SJCRH30 (cell line): ENCODE measurements around the gene JAK1. TPM values are rescaled to one million over a fixed set of nuclear protein-coding genes. Genes with fewer than 3 reads are reported as not detected.

Experiments
- DNase-seq, 2 experiments: peaks; one replicate each; pipeline ENCODE4 v3.0.0-alpha.2; 2015 to 2020
- H3K27ac ChIP-seq: fragments of 250-450 bp; sonication (Bioruptor Pico); 2 replicates; pipeline ENCODE4 v1.5.1; 2020; ENCODE audit warnings: mild to moderate bottlenecking, moderate library complexity
- H3K27me3 ChIP-seq: fragments of 250-450 bp; sonication (Bioruptor Pico); 2 replicates; pipeline ENCODE4 v1.5.1; 2020; ENCODE audit warnings: mild to moderate bottlenecking, moderate library complexity
- H3K36me3 ChIP-seq: fragments of 250-450 bp; sonication (Bioruptor Pico); 2 replicates; pipeline ENCODE4 v1.5.1; 2020; ENCODE audit warnings: mild to moderate bottlenecking, moderate library complexity
- H3K4me1 ChIP-seq: fragments of 250-450 bp; sonication (Bioruptor Pico); 2 replicates; pipeline ENCODE4 v1.5.1; 2020; ENCODE audit warnings: mild to moderate bottlenecking, moderate library complexity
- H3K4me3 ChIP-seq: fragments of 250-450 bp; sonication (Bioruptor Pico); 2 replicates; pipeline ENCODE4 v1.5.1; 2020; ENCODE audit warnings: mild to moderate bottlenecking, moderate library complexity
- H3K9me3 ChIP-seq: fragments of 250-450 bp; sonication (Bioruptor Pico); replicated peaks from 2 replicates; pipeline ENCODE4 v1.5.1; 2020; ENCODE audit warnings: mild to moderate bottlenecking, moderate library complexity
- total RNA-seq: library from RNA; depleted of rRNA; stranded (reverse); fragments of >200 nt; shearing (Covaris generic); gene quantifications from 2 replicates; pipeline ENCODE4 v1.2.3, GENCODE V29; 2014

The JAK1 gene
- total RNA-seq, 1 experiment from 2014 or later: 60.5 TPM

- H3K9me3 ChIP-seq: no peaks in the 10 kb centered on the region
- H3K27ac ChIP-seq: no peak overlapping the region
- peaks cover 23% of the 10 kb centered on the region for H3K4me1 ChIP-seq
Observed at GRCh38 chr1:64887689-64888217, 78.6 kb downstream of the JAK1 start.

DNA sequence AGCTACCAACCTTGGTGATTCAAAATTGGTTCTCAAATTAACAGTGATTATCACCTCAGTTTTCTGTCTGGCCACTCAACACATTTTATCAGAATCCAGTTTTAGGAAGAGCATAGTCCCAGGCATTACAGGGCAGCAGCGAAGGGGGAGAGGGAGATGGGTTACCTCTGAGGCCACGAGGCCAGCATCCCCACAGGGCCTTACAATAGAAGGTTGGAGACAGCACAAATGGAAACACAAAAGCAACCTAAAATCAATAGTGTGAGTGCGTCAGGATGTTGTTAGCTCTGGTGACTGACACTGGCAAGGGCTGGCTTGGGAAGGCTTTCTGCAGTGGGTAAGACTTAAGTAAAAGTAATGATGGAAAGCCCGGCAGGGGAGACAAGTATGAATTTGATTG, 79.5 kb downstream of the JAK1 start:
- H3K4me3 ChIP-seq: no peak overlapping the region
- peaks cover 15% of the 10 kb centered on the region for H3K4me1 ChIP-seq
- H3K36me3 ChIP-seq: no peaks in the 10 kb centered on the region
- no peak overlapping the region for H3K27ac ChIP-seq
- H3K27me3 ChIP-seq: no peaks in the 10 kb centered on the region
- DNase-seq: no peak
- H3K9me3 ChIP-seq: no peaks in the 10 kb centered on the region

More at GRCh38 chr1:64887689-64888217, 78.6 kb downstream of the JAK1 start:
- H3K27me3 ChIP-seq: no peaks in the 10 kb centered on the region
- H3K4me3 ChIP-seq: no peak overlapping the region
- H3K36me3 ChIP-seq: no peaks in the 10 kb centered on the region
- DNase-seq: no peak

DNA sequence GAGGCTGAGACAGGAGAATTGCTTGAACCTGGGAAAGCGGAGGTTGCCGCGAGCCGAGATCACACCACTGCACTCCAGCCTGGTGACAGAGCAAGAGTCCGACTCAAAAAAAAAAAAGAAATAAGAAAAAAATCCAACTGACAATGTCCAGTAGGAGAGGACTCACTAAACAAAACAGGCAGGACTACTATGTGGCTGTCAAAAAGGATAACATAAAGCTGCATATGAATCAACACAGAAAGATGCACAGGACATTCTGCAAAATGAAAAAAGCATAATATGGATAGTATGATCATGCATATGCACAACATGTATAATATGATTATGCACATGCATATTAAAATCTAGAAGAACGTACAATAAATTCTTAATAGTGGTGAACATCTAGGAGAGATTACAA, 80.7 kb downstream of the JAK1 start:
- H3K27me3 ChIP-seq: no peaks in the 10 kb centered on the region
- H3K9me3 ChIP-seq: no peaks in the 10 kb centered on the region
- H3K36me3 ChIP-seq: no peaks in the 10 kb centered on the region
- no peak for DNase-seq
- H3K4me3 ChIP-seq: no peak overlapping the region
- H3K4me1 ChIP-seq: peaks cover 10% of the 10 kb centered on the region
- no peak overlapping the region for H3K27ac ChIP-seq

GRCh38 chr1:64884261-64885040, 81.9 kb downstream of the JAK1 start:
- no peaks in the 10 kb centered on the region for H3K27me3 ChIP-seq
- no peaks in the 10 kb centered on the region for H3K9me3 ChIP-seq
- H3K4me1 ChIP-seq: peaks cover 1% of the 10 kb centered on the region
- no peak overlapping the region for H3K27ac ChIP-seq
- no peak overlapping the region for H3K4me3 ChIP-seq
- H3K36me3 ChIP-seq: no peaks in the 10 kb centered on the region
- DNase-seq: no peak

DNA sequence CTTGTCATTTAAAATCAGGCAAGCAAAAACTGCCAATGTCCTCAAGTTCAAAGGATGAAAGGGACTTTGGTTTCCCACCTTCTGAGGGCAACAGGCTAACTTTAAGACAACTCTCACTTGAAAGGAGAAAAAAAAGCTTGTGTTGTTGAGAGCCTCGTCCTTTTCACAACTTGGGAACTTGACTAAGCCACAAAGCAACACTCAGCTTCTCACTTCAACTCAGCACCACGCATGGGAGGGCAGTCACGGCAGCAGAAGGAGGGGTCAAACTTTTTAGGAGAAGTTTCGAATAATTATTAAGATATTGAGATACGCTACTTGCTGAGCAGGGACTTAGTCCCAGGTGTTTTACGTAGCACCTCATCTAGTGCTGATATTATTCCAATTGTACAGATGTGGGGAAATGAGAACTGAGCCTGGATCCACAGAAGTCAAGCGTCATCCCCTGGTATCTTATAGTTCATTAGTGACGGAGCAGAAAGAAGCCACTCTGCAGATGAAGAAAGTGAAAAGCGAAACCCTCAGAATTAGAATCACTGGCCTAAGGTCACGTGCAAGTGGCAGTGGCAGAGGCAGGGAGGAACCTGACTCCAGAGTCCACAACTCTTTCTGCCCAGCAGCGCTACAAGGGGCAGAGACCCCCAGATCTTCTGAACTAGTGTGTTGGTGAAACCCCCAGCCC, 83.6 kb downstream of the JAK1 start:
- Histone ChIP-seq H3K9me3 (no peaks in the 10 kb centered on the region), H3K36me3 (peaks cover 5% of the 10 kb centered on the region), H3K27me3 (no peaks in the 10 kb centered on the region), H3K4me1 (no peaks in the 10 kb centered on the region), H3K27ac (no peak overlapping the region), H3K4me3 (no peak overlapping the region)
- no peak for DNase-seq

DNA sequence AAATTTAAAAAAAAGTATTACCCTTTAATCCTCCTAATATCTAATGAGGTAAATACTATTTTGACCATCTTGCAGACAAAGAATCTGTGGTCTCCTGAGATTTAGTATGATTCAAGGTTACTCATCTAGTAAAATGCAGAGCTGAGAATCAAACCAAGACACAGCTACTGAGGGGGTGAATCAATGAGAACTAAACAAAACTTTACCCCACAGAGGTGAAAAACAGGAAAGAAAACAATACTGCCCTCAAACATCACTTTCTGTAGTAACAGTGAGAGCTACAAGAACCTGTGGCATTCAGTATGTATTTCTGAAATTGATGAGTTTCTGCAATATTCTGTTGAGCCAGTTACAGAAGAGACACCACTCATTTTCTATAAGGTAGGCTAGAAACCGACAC, 85.1 kb downstream of the JAK1 start:
- no peak for DNase-seq
- H3K27ac ChIP-seq: no peak overlapping the region
- H3K36me3 ChIP-seq: peaks cover 11% of the 10 kb centered on the region

DNA sequence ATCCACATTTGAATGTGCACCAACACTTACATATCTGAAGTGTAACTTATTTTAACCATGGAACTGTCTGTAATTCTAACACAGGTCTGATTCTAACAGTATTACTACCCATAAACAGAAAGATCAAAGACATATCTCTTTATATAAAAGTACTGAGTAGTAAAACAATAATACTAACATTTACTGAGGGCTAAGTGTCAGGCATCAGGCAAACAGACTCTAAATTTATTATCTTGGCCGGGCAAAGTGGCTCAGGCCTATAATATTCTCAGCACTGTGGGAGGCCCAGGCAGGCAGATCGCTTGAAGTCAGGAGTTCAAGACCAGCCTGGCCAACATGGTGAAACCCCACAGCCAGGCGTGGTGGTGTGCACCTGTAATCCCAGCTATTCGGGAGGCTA, 85.9 kb downstream of the JAK1 start:
- no peaks in the 10 kb centered on the region for H3K27me3 ChIP-seq
- no peak overlapping the region for H3K27ac ChIP-seq
- peaks cover 13% of the 10 kb centered on the region for H3K36me3 ChIP-seq
- no peak overlapping the region for H3K4me3 ChIP-seq
- DNase-seq: no peak
- H3K9me3 ChIP-seq: no peaks in the 10 kb centered on the region
- no peaks in the 10 kb centered on the region for H3K4me1 ChIP-seq

More for the DNA sequence above, 85.1 kb downstream of the JAK1 start:
- no peaks in the 10 kb centered on the region for H3K9me3 ChIP-seq
- no peaks in the 10 kb centered on the region for H3K27me3 ChIP-seq
- H3K4me1 ChIP-seq: no peaks in the 10 kb centered on the region
- H3K4me3 ChIP-seq: no peak overlapping the region

DNA sequence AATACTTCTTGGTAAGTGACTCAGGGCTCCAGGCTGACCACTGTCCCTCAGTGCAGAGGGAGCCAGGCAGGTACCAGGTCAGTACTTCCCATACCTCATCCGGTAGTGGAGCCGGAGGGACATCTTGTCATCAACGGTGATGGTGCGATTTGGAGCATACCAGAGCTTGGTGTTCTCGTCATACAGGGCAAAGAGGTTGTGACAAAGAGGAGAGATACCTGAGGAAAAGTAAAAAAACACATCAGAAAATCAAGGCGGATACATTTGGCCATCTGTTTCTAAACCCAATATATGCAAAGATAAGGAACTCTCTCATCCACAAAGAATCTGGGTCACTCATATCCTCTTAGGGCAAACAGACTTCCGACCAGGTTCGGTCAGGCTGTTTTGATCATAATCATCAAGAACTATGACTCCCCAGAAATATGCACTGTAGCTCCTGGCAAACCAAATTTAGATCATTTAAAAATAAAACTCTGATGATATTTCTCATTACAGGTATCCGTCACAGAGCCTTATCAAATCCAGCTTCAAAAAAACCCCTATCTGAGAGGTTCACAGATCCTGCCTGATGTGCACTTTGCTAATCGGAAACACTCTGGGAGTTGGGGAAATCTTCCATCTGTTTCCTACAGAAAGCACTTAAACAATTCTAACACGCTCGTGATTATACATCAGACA, 87.3 kb downstream of the JAK1 start:
- no peaks in the 10 kb centered on the region for H3K9me3 ChIP-seq
- H3K27ac ChIP-seq: no peak overlapping the region
- no peaks in the 10 kb centered on the region for H3K4me1 ChIP-seq
- no peak for DNase-seq
- H3K27me3 ChIP-seq: no peaks in the 10 kb centered on the region
- no peak overlapping the region for H3K4me3 ChIP-seq
- H3K36me3 ChIP-seq: peaks cover 13% of the 10 kb centered on the region

DNA sequence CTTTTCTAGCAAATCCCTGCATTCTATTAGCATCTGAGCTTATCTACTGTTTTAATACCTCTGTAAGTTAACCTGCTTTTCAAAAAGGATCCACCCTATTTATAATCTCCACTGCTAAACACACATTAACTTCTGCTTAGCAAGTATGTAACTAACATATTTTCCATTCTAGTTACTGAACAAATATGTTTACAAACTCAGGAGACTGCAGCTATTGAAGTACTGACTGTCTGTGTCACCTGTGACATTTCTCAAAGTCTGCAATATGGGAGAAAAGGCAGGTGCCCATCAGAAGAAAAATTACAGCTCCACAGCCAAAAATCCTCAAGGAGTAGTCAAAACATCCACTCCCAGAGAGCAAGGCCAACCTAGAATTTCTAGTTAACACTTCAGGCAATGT, 88.3 kb downstream of the JAK1 start:
- no peaks in the 10 kb centered on the region for H3K4me1 ChIP-seq
- no peak overlapping the region for H3K27ac ChIP-seq
- no peak overlapping the region for H3K4me3 ChIP-seq
- DNase-seq: no peak
- no peaks in the 10 kb centered on the region for H3K27me3 ChIP-seq
- H3K9me3 ChIP-seq: no peaks in the 10 kb centered on the region
- H3K36me3 ChIP-seq: peaks cover 13% of the 10 kb centered on the region

- Histone ChIP-seq H3K27ac (no peak overlapping the region), H3K4me1 (no peaks in the 10 kb centered on the region), H3K4me3 (no peak overlapping the region), H3K36me3 (peaks cover 13% of the 10 kb centered on the region), H3K9me3 (no peaks in the 10 kb centered on the region), H3K27me3 (no peaks in the 10 kb centered on the region)
- DNase-seq: no peak
Observed at GRCh38 chr1:64877598-64877997, 88.8 kb downstream of the JAK1 start.

DNA sequence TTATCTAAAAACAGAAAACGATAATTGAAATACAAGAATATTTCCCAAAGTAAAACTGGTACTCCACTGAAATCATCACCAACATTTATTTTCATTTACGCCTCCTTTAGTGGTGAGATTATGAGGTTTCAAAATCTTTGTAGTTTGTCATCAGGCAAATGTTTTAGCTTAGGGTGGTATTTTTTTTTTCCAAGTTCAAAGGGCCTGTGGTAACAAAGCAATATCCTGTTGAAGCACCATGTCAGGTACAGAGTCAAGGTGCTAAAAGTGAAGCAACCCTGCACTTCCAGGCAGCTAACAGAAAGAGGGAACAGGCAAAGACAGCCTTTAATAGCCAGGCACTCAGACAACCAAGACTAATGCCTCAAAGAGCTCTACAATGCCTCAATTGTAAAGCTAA, 89.2 kb downstream of the JAK1 start:
- H3K36me3 ChIP-seq: peaks cover 13% of the 10 kb centered on the region
- no peak overlapping the region for H3K27ac ChIP-seq
- no peaks in the 10 kb centered on the region for H3K4me1 ChIP-seq
- no peak for DNase-seq
- no peaks in the 10 kb centered on the region for H3K9me3 ChIP-seq
- H3K27me3 ChIP-seq: no peaks in the 10 kb centered on the region
- H3K4me3 ChIP-seq: no peak overlapping the region

DNA sequence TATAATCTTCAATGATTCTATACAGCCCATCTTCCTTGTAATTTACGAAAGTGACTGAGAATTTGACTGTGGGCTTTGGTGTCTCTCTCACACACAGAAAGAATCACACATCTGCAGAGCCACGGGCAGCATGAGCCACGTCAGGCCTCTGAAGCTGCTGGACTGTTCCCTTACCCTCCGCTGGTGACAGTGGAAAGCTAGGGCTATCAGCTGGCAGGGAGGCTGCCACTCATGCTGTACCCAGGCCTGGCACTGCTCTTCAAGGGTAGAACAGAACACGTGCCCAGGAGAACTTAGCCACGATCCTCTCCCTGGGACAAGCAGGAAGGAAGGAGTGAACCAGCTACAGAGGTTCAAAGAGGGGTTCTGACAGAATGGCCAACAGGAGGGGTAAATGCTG, 90.7 kb downstream of the JAK1 start:
- H3K4me1 ChIP-seq: no peaks in the 10 kb centered on the region
- peaks cover 13% of the 10 kb centered on the region for H3K36me3 ChIP-seq
- no peaks in the 10 kb centered on the region for H3K9me3 ChIP-seq
- H3K27ac ChIP-seq: no peak overlapping the region
- DNase-seq: no peak
- no peak overlapping the region for H3K4me3 ChIP-seq
- no peaks in the 10 kb centered on the region for H3K27me3 ChIP-seq

DNA sequence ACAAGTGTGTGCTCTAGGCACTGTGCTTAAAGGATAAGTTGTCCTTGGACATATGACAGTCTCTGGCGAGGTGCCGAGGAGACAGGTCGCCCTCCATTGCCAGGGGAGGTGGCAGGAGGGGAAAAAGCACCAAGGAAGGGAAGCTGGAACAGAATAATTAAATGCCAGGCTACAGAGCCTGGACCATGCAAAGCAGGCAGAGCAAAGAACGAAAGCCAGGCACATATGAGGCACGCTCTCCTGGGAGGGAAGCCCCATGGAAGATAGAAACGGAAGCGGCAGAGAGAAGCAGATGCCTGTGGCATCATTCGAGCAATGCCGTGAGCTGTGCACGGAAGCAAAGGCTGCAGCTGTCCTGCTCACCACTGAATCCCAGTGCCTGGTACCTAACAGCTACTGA, 91.2 kb downstream of the JAK1 start:
- DNase-seq: no peak
- Histone ChIP-seq H3K36me3 (peaks cover 13% of the 10 kb centered on the region), H3K27ac (no peak overlapping the region), H3K9me3 (no peaks in the 10 kb centered on the region), H3K27me3 (no peaks in the 10 kb centered on the region), H3K4me3 (no peak overlapping the region), H3K4me1 (no peaks in the 10 kb centered on the region)

DNA sequence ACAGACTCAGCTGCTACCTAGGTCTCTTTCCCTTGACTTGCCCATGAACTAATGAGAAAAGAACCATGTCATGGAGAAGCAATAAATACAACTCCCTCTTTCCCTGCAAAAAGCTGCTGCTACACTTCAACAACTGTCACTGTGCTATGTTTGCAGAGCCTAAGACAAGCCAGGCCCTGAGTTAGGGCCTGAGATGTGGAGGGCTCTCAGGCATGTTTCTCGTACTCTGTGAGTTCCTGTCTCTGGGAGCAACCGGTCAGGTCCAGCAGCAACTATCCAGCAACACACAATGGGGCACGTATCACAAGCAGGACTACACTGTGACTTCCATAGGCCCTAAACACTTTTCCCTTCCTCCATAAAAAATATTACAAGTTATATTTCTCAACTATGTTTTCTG, 91.7 kb downstream of the JAK1 start:
- H3K4me1 ChIP-seq: no peaks in the 10 kb centered on the region
- H3K36me3 ChIP-seq: peaks cover 13% of the 10 kb centered on the region
- no peak overlapping the region for H3K27ac ChIP-seq
- H3K27me3 ChIP-seq: no peaks in the 10 kb centered on the region
- no peak for DNase-seq
- no peak overlapping the region for H3K4me3 ChIP-seq
- H3K9me3 ChIP-seq: no peaks in the 10 kb centered on the region

- no peaks in the 10 kb centered on the region for H3K27me3 ChIP-seq
- no peak for DNase-seq
- no peak overlapping the region for H3K27ac ChIP-seq
- no peaks in the 10 kb centered on the region for H3K9me3 ChIP-seq
- no peak overlapping the region for H3K4me3 ChIP-seq
- H3K36me3 ChIP-seq: peaks cover 13% of the 10 kb centered on the region
- no peaks in the 10 kb centered on the region for H3K4me1 ChIP-seq
Observed at GRCh38 chr1:64873576-64873975, 92.8 kb downstream of the JAK1 start.
